ENCODE data around the gene CDK5R1.

CDK5R1 gene

DNA sequence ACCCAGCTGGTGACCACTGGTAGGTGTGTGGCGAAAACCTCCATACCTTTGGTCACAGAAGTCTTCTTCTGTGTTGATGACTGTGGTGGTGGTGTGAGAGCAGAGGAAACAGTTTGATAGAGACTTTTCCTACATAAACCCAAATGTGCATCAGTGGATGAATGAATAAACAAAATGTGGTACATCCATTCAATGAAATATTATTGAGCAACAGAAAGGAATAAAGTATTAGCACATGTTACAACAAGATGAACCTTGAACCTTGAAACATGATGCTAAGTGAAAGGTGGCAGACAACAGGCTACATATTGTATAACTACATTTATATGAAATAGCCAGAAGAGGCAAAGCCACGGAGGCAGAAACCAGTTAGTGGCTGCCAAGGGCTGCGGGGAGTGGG, 15.2 kb downstream of the CDK5R1 start:
- Mint-ChIP-seq H3K4me3 (no peak overlapping the region), H3K36me3 (ENCODE audit: low read depth) (no peaks in the 10 kb centered on the region), H3K9me3 (peaks cover 2% of the 10 kb centered on the region), H3K27me3 (ENCODE audit: low read depth) (peaks cover 7% of the 10 kb centered on the region), H3K4me1 (peaks cover 59% of the 10 kb centered on the region), H3K27ac (peak overlapping the region in 2 of 3 experiments; percentile 74 to 94)
- TF ChIP-seq, protein P1, sequence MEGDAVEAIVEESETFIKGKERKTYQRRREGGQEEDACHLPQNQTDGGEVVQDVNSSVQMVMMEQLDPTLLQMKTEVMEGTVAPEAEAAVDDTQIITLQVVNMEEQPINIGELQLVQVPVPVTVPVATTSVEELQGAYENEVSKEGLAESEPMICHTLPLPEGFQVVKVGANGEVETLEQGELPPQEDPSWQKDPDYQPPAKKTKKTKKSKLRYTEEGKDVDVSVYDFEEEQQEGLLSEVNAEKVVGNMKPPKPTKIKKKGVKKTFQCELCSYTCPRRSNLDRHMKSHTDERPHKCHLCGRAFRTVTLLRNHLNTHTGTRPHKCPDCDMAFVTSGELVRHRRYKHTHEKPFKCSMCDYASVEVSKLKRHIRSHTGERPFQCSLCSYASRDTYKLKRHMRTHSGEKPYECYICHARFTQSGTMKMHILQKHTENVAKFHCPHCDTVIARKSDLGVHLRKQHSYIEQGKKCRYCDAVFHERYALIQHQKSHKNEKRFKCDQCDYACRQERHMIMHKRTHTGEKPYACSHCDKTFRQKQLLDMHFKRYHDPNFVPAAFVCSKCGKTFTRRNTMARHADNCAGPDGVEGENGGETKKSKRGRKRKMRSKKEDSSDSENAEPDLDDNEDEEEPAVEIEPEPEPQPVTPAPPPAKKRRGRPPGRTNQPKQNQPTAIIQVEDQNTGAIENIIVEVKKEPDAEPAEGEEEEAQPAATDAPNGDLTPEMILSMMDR (IDR thresholded peaks at IDR 0.05; ENCODE audit: unreplicated experiment in 3 of 3) = no peak

DNA sequence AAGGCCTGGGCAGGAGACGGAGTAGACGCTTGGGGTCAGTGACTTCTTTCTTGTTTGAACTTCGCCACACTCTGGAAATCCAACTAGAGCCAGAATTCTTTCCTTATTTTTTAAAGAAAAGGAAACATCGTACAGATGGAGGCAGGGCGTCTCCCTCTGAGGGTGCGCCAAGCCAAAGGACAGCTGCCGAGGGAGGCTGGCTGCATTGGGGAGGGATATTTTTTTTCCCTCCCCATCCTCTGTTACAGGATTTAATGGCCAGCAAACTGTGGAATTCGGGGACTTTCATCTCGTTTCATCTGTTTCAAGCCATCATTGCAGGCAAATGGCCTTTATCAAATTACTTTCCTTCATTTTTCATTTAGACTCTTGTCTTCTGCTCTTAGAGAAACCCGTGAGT, 15.9 kb downstream of the CDK5R1 start:
- peaks cover 6% of the 10 kb centered on the region for H3K27me3 Mint-ChIP-seq (ENCODE audit: low read depth)
- H3K4me1 Mint-ChIP-seq = peaks cover 57% of the 10 kb centered on the region
- TF ChIP-seq, protein P1 (IDR thresholded peaks at IDR 0.05; ENCODE audit: unreplicated experiment in 3 of 3) = no peak
- peak overlapping the region in 1 of 3 experiments; percentile 34 for H3K4me3 Mint-ChIP-seq
- H3K27ac Mint-ChIP-seq = peak overlapping the region; percentile 74 to 94 (median 83)
- no peaks in the 10 kb centered on the region for H3K36me3 Mint-ChIP-seq (ENCODE audit: low read depth)
- peaks cover 2% of the 10 kb centered on the region for H3K9me3 Mint-ChIP-seq

DNA sequence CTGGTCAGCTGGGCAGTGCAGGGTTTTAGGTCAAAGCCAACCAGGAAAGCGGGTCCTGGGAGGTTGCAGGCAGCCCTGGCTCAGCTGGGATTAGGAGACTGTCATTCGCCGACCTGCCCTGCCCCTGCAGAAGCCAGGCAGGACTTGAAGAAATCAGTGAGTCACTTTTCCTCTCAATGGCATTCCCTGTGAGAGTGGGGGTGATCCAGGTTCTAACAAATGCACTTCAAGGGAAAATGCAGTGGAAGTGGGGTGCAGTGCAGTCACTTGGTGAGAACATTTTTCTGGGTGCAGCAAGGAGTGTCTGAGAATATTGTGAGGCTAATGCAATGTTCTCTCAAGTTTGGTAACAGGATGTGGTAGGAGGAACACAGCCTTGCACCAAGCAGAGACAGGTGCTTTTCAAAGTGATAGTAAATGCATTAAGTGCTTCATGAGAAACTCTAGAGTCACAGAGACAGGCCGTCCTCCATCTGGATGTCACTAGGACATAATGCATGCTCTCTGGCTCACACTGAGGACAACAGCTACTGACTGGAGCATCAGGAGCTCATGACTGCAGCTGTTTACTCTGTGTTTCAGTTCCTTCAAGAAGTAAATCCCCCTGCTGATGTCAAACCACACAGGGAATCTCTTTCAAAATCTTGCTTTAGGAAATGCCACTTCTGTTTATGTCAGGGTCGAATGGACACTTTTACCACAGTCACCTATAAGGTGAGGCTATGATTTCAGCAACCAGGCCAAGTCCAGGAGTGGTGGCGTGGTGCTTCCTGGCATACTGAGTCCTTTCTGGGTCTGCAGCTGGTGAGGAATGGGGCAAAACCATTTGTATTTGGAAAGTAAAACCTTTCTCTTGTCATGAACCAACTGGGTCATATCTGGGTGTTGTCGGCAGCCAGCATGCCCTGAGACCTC, 16.7 kb downstream of the CDK5R1 start:
- Mint-ChIP-seq H3K4me1 (peaks cover 49% of the 10 kb centered on the region), H3K27ac (peak overlapping the region; percentile 74 to 94 (median 83)), H3K27me3 (ENCODE audit: low read depth) (no peaks in the 10 kb centered on the region), H3K9me3 (peaks cover 2% of the 10 kb centered on the region), H3K4me3 (peak overlapping the region in 1 of 3 experiments; percentile 35), H3K36me3 (ENCODE audit: low read depth) (no peaks in the 10 kb centered on the region)
- TF ChIP-seq, protein P1 (IDR thresholded peaks at IDR 0.05; ENCODE audit: unreplicated experiment in 3 of 3) = no peak

DNA sequence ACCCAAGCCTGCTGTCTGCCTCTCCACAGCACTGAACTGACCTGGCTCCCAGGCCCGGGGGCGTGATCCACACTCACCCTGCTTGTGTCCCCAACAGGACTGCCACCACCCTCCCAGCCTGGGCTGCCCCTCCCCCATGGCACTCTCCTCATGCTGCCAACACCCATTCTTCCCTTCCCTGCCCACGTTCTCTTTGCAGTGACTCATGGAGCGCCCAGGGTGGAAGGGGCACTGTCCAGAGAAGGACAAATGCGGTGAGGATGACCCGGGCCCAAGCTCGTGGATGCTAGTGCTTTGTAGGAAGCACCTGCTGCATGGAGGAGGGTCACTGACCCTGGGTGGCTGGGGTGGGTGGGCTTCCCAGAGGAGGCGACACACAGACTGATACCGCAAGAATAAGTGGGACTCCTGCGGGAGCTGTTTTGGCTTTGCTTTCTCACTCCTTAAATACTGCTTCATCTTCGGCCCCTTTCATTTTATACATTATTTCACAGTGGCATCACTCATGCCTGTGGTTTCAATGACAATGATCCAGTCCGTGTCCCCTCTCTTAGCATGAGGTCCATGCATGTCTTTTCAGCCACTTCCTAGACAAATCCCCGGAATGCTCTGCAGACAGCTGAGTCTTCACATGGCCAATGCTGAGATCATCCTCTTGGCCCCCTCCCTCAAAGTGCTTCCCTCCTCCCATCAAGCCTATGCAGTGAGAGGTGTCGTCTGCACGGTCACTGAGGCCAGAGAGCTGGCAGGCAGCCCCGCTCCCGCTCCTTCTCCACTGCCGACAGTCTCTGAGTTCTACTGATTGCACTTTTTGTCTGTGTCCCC, 17.6 kb downstream of the CDK5R1 start:
- no peaks in the 10 kb centered on the region for H3K36me3 Mint-ChIP-seq (ENCODE audit: low read depth)
- peaks cover 2% of the 10 kb centered on the region for H3K9me3 Mint-ChIP-seq
- peak overlapping the region; percentile 44 to 74 (median 66) for H3K27ac Mint-ChIP-seq
- peaks cover 46% of the 10 kb centered on the region for H3K4me1 Mint-ChIP-seq
- H3K4me3 Mint-ChIP-seq = peak overlapping the region in 1 of 3 experiments; percentile 63
- TF ChIP-seq, protein P1 (IDR thresholded peaks at IDR 0.05; ENCODE audit: unreplicated experiment in 3 of 3) = no peak
- H3K27me3 Mint-ChIP-seq (ENCODE audit: low read depth) = no peaks in the 10 kb centered on the region

DNA sequence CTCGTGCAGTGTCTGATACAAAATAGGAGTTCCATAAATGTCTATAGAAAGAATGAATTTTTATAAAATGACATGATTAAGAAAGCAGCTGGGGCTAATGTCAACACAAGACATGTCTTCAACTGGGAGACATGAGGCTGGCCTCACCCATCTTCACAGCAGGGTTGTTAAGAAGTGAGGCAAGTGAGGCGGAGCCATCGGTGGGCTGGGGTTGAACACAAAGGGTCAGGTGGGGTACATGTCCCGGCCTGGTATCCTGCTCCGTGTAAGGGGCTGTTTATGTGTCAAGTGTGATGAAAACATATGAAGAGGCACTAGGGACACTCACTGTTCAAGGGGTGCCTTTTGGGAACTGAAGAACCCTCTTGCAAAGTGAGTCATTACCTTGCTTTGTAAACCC, 22.1 kb downstream of the CDK5R1 start:
- H3K36me3 Mint-ChIP-seq (ENCODE audit: low read depth) = no peaks in the 10 kb centered on the region
- H3K9me3 Mint-ChIP-seq = peaks cover 2% of the 10 kb centered on the region
- H3K27me3 Mint-ChIP-seq (ENCODE audit: low read depth) = peaks cover 3% of the 10 kb centered on the region
- H3K4me1 Mint-ChIP-seq = peaks cover 33% of the 10 kb centered on the region
- TF ChIP-seq, protein P1 (IDR thresholded peaks at IDR 0.05; ENCODE audit: unreplicated experiment in 3 of 3) = no peak
- no peak overlapping the region for H3K4me3 Mint-ChIP-seq
- H3K27ac Mint-ChIP-seq = no peak overlapping the region
